HL-60 (cell line): ENCODE measurements around the gene AK8.

Experiments used
- DNase-seq, 2 experiments: peaks; one replicate each; pipeline ENCODE4 v3.0.0-alpha.2; 2010 to 2020; ENCODE audit warnings: low read depth in 1 of 2, low spot score in 1 of 2
- H3K27ac ChIP-seq: fragments of 250-450 bp; sonication (Bioruptor Pico); replicated peaks from 2 replicates; pipeline ENCODE4 v1.5.1; 2020; ENCODE audit warnings: mild to moderate bottlenecking, moderate library complexity
- H3K27me3 ChIP-seq: fragments of 250-450 bp; sonication (Bioruptor Pico); 2 replicates; pipeline ENCODE4 v1.5.1; 2021; ENCODE audit warnings: mild to moderate bottlenecking, moderate library complexity; ENCODE audit not compliant: insufficient read depth, poor library complexity, severe bottlenecking
- H3K4me3 ChIP-seq: replicated peaks from 2 replicates; pipeline ENCODE4 v1.5.1; 2011; ENCODE audit warnings: mild to moderate bottlenecking, control low read depth, low read length; ENCODE audit not compliant: insufficient read depth
- GABPA ChIP-seq: IDR thresholded peaks from 2 replicates; pipeline ENCODE4 v1.6.1; 2012; ENCODE audit warnings: low read depth
- POLR2AphosphoS5 ChIP-seq: IDR thresholded peaks from 2 replicates; pipeline ENCODE4 v1.6.1; 2012; ENCODE audit warnings: low read depth
- SPI1 ChIP-seq: IDR thresholded peaks from 2 replicates; pipeline ENCODE4 v1.6.1; 2012; ENCODE audit warnings: low read depth, mild to moderate bottlenecking, borderline replicate concordance
- TF ChIP-seq, protein P1 (sequence below): IDR thresholded peaks from 2 replicates; pipeline ENCODE4 v1.6.1; 2012; ENCODE audit warnings: low read depth; ENCODE audit not compliant: insufficient replicate concordance
- TF ChIP-seq, protein P2 (sequence below): IDR thresholded peaks from one replicate; pipeline ENCODE4 v1.5.1; 2011; ENCODE audit warnings: low read length, control low read depth, inconsistent platforms; ENCODE audit not compliant: insufficient read depth

The AK8 gene

DNA sequence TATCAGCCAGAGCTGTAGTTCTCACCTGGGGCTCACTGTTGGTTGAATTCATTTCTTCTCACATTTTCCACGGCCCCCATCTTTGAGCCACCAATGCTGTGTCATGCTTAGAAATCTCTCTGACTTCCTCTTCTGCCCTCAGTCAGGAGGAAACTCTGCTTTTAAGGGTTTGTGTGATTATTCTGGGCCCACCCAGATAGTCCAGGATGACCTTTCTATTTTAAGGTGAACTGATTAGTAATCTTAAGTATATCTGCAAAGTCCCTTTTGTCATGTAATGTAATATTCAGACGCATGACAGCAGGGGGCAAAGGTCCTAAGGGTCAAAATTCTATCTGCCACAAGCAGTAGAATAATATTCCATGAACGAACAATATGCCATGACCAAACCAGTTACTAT, 88.4 kb downstream of the AK8 start:
- no peak for DNase-seq
- TF ChIP-seq SPI1 (peak; percentile 81), GABPA (no peak)
- TF ChIP-seq, protein P1, sequence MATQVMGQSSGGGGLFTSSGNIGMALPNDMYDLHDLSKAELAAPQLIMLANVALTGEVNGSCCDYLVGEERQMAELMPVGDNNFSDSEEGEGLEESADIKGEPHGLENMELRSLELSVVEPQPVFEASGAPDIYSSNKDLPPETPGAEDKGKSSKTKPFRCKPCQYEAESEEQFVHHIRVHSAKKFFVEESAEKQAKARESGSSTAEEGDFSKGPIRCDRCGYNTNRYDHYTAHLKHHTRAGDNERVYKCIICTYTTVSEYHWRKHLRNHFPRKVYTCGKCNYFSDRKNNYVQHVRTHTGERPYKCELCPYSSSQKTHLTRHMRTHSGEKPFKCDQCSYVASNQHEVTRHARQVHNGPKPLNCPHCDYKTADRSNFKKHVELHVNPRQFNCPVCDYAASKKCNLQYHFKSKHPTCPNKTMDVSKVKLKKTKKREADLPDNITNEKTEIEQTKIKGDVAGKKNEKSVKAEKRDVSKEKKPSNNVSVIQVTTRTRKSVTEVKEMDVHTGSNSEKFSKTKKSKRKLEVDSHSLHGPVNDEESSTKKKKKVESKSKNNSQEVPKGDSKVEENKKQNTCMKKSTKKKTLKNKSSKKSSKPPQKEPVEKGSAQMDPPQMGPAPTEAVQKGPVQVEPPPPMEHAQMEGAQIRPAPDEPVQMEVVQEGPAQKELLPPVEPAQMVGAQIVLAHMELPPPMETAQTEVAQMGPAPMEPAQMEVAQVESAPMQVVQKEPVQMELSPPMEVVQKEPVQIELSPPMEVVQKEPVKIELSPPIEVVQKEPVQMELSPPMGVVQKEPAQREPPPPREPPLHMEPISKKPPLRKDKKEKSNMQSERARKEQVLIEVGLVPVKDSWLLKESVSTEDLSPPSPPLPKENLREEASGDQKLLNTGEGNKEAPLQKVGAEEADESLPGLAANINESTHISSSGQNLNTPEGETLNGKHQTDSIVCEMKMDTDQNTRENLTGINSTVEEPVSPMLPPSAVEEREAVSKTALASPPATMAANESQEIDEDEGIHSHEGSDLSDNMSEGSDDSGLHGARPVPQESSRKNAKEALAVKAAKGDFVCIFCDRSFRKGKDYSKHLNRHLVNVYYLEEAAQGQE = no peak
- H3K27ac ChIP-seq = no peak overlapping the region
- no peak overlapping the region for H3K4me3 ChIP-seq
- peaks cover 3% of the 10 kb centered on the region for H3K27me3 ChIP-seq

DNA sequence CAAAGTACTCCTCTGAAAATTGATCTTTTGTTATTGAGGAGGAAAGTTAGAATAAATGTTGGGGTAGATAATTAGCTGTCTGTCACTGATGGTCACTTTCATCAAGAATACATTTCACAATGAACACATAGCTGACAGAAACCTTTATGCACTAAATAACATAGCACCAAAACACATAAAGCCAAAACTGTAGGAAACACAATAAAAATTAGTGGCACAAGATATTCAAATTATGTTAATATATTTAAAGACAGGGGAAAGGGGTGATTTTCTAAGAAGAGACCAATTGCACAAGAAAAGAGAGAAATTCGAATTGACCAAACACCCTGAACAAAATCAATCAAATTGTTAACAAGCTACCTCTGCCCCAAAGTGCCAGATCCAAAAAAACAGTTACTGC, 89.7 kb downstream of the AK8 start:
- H3K27ac ChIP-seq = no peak overlapping the region
- TF ChIP-seq GABPA (no peak), SPI1 (no peak), POLR2AphosphoS5 (no peak)
- TF ChIP-seq, protein P2, sequence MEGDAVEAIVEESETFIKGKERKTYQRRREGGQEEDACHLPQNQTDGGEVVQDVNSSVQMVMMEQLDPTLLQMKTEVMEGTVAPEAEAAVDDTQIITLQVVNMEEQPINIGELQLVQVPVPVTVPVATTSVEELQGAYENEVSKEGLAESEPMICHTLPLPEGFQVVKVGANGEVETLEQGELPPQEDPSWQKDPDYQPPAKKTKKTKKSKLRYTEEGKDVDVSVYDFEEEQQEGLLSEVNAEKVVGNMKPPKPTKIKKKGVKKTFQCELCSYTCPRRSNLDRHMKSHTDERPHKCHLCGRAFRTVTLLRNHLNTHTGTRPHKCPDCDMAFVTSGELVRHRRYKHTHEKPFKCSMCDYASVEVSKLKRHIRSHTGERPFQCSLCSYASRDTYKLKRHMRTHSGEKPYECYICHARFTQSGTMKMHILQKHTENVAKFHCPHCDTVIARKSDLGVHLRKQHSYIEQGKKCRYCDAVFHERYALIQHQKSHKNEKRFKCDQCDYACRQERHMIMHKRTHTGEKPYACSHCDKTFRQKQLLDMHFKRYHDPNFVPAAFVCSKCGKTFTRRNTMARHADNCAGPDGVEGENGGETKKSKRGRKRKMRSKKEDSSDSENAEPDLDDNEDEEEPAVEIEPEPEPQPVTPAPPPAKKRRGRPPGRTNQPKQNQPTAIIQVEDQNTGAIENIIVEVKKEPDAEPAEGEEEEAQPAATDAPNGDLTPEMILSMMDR = no peak
- TF ChIP-seq, protein P1 = no peak
- no peak for DNase-seq
- no peak overlapping the region for H3K4me3 ChIP-seq
- no peaks in the 10 kb centered on the region for H3K27me3 ChIP-seq

DNA sequence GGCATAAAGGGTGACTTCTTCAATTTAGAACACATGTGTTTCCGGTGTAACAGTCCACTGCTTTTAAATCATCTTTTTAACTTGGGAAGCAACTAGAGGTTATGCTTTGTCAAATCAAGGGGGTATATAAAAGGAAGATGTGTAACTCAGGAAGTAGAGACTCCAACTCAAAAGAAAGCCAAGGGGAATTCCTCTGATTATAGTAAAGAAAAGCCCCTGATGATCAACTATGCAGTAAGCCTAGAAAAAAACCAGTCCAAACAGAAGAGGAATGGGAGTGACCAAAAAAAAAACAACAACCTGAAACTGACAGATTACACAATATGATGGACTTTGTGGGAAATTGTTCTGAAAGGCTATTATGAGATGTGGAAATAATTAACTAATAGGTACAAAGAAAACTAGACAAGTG, 90.3 kb downstream of the AK8 start:
- Histone ChIP-seq H3K27ac (no peak overlapping the region), H3K4me3 (no peak overlapping the region), H3K27me3 (no peaks in the 10 kb centered on the region)
- no peak for DNase-seq
- TF ChIP-seq, protein P2 = no peak
- TF ChIP-seq SPI1 (peak; percentile 4; the same call in 1 of the 2 replicates), GABPA (no peak)
- TF ChIP-seq, protein P1 = no peak

DNA sequence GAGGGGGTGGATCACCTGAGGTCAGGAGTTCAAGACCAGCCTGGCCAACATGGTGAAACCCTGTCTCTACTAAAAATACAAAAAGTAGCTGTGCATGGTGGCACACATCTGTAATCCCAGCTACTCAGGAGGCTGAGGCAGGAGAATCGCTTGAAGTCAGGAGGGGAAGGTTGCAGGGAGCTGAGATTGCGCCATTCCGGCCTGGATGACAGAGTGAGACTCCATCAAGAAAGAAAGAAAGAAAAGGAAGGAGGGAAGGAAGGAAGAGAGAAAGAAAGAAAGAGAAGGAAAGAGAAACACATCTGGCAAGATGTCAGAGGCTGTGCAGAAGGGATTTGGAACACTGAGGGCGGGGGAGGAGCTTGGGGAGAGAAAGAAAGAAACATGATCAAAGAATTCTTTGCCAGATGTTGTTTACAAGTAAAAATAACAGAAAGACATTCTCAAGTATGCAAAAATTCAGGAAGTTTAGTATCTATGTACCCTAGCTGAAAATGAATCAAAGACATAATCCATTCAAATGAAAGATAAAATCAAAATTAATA, 93.7 kb downstream of the AK8 start:
- no peak overlapping the region for H3K27ac ChIP-seq
- DNase-seq = no peak
- H3K27me3 ChIP-seq = no peaks in the 10 kb centered on the region
- H3K4me3 ChIP-seq = no peak overlapping the region
- TF ChIP-seq, protein P1 = no peak
- TF ChIP-seq, protein P2 = no peak
- TF ChIP-seq SPI1 (no peak), POLR2AphosphoS5 (no peak), GABPA (no peak)
